Neural cell (in vitro differentiated cells): ENCODE results near the gene LIN9.

ENCODE experiments used
- CTCF ChIP-seq: fragments of 450-650 bp; IDR thresholded peaks from 2 replicates; pipeline ENCODE4 v1.5.1; 2014; ENCODE audit warnings: antibody characterized with exemption, mild to moderate bottlenecking, moderate library complexity; ENCODE audit not compliant: poor library complexity, severe bottlenecking
- EP300 ChIP-seq: fragments of 450-650 bp; conservative IDR thresholded peaks from 2 replicates; pipeline ENCODE4 v1.6.1; 2014; ENCODE audit warnings: antibody characterized with exemption, mild to moderate bottlenecking, moderate library complexity; ENCODE audit not compliant: poor library complexity, severe bottlenecking
- EZH2 ChIP-seq: fragments of 200-600, 300-800 bp; shearing (Covaris generic), sonication (generic); IDR thresholded peaks from 2 replicates; pipeline ENCODE4 v1.6.1; 2014; ENCODE audit warnings: antibody characterized with exemption, low read length, borderline replicate concordance, mild to moderate bottlenecking; ENCODE audit not compliant: insufficient read depth, poor library complexity, severe bottlenecking
- REST ChIP-seq: IDR thresholded peaks from 2 replicates; pipeline ENCODE4 v1.6.1; 2012; ENCODE audit warnings: borderline replicate concordance
- TAF1 ChIP-seq: IDR thresholded peaks from 2 replicates; pipeline ENCODE4 v1.6.1; 2012; ENCODE audit warnings: low read depth

- TF ChIP-seq CTCF (no peak), EP300 (no peak), TAF1 (no peak), REST (no peak), EZH2 (no peak)
These were observed 41.0 kb upstream of the LIN9 start for GRCh38 chr1:226349801-226350518.
